Activated T-cell treated with anti-CD3 and anti-CD28 coated beads, Interleukin-2, amount 50 U/mL, for 72 hours (primary cell): ENCODE data around the gene DOK3. TPM values are rescaled to one million over a fixed set of nuclear protein-coding genes. Genes with fewer than 3 reads are reported as not detected.

Experiments used
- ATAC-seq, 2 donors: fragments of 150-1000 bp; cut with Tn5 transposase; replicated peaks in 1 of 2; 2 replicates each; pipeline ENCODE4 v1.10.0; 2021; ENCODE audit warnings: moderate library complexity in 2 of 2, mild to moderate bottlenecking in 1 of 2
- DNase-seq, 2 donors: peaks; one replicate each; pipeline ENCODE4 v3.0.0; 2021 to 2022; ENCODE audit warnings: mixed read lengths in 1 of 2
- H3K27ac Mint-ChIP-seq: one replicate; pipeline ENCODE4 v1.8.0; 2022; ENCODE audit warnings: mild to moderate bottlenecking, moderate library complexity, mixed read lengths
- H3K27me3 Mint-ChIP-seq: one replicate; pipeline ENCODE4 v1.8.0; 2022; ENCODE audit warnings: low read depth, mixed read lengths
- H3K36me3 Mint-ChIP-seq, 2 donors: one replicate each; pipeline ENCODE4 v1.8.0; 2022; ENCODE audit warnings: mixed read lengths in 2 of 2, mild to moderate bottlenecking in 1 of 2; ENCODE audit not compliant: insufficient read depth in 2 of 2
- H3K4me1 Mint-ChIP-seq: one replicate; pipeline ENCODE4 v1.8.0; 2022; ENCODE audit warnings: low read depth, mixed read lengths
- H3K4me3 Mint-ChIP-seq, 2 donors: one replicate each; pipeline ENCODE4 v1.8.0; 2022; ENCODE audit warnings: mild to moderate bottlenecking in 2 of 2, mixed read lengths in 2 of 2, moderate library complexity in 2 of 2
- H3K9me3 Mint-ChIP-seq, 2 donors: one replicate each; pipeline ENCODE4 v1.8.0; 2022; ENCODE audit warnings: mixed read lengths in 2 of 2
- total RNA-seq, 2 donors: library from RNA; stranded (reverse); gene quantifications; one replicate each; pipeline ENCODE4 v1.2.3, GENCODE V29; 2022

Gene DOK3
- total RNA-seq, 2 donors from 2014 or later = 4.0 to 5.7 TPM

DNA sequence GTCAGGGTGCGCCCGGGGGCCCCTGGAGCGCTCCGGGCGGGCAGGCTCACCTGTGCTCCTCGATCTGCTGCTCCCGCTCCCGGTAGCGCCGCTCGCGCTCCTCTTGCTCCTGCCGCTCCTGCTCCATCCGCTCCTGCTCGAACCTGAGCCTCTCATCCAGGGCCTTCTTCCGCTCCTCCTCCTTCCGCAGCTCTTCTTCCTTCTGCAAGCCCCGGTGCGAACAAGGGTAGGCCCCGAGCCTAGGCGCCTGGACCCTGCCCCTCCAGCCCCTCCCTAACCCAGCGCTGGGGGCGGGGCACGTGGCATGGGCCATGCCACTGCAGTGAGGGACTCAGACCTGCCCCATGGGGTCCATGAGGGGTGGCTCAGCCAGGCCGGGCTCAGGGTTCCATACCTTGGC, 42.8 kb downstream of the DOK3 start:
- H3K4me1 Mint-ChIP-seq = peaks cover 34% of the 10 kb centered on the region
- no peak overlapping the region for H3K4me3 Mint-ChIP-seq
- H3K27me3 Mint-ChIP-seq = no peaks in the 10 kb centered on the region
- no peak for DNase-seq
- no peak for ATAC-seq
- peaks cover 0 to 2% of the 10 kb centered on the region in 2 donors for H3K9me3 Mint-ChIP-seq
- no peak overlapping the region for H3K27ac Mint-ChIP-seq
- H3K36me3 Mint-ChIP-seq = peaks cover 3 to 8% of the 10 kb centered on the region in 2 donors

DNA sequence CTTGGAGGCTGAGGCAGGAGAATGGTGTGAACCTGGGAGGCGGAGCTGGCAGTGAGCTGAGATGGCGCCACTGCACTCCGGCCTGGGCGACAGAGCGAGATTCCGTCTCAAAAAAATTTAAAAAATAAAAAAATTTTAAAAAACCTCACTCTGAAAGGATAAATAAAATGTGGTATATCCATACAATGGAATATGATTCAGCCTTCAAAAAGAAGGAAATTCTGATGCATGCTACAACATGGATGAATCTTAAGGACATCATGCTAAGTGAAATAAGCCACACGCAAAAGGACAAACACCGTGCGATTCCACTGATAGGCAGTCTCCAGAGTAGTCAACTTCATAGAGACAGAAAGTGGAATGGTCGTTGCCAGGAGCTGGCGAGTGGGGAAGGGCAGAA, 44.6 kb downstream of the DOK3 start:
- ATAC-seq = no peak
- Mint-ChIP-seq H3K4me3 (no peak overlapping the region), H3K4me1 (peaks cover 25% of the 10 kb centered on the region), H3K9me3 (peaks cover 0 to 2% of the 10 kb centered on the region in 2 donors), H3K27ac (no peak overlapping the region), H3K36me3 (peaks cover 3 to 10% of the 10 kb centered on the region in 2 donors), H3K27me3 (no peaks in the 10 kb centered on the region)
- DNase-seq = no peak

DNA sequence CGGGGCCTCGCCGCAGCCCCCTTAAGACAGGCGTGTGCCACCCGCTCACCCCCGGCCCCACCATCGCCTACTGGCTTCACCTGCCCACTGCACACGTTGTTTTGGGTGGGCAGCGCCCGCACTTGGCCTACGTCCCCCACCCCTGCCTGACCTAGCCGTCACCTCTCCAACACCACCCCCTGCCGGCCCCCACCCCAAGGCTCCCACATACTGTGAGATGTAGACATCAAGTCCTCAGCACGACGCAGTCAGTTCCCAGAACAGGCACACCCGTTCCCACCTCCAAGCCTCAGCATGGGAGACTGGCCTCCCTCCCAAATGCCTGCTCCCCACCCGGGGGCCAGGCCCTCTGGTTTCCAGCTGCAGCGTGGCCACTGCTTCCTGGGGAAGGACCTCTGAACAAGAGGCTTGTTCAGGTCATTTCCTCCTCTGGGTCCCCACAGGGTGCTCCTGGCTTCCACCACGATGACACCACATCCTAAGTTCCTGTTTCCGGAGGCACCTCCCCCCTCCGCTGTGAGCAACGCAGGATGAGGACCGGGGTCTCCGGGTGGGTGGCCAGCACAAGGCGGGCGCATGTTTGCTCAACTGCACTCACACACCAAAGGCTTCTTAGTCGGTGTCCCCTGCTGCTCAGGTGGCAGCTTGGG, 47.5 kb downstream of the DOK3 start:
- ATAC-seq (no peak), DNase-seq (no peak)
- H3K4me3 Mint-ChIP-seq = peak overlapping the region; percentile 28 to 60

DNA sequence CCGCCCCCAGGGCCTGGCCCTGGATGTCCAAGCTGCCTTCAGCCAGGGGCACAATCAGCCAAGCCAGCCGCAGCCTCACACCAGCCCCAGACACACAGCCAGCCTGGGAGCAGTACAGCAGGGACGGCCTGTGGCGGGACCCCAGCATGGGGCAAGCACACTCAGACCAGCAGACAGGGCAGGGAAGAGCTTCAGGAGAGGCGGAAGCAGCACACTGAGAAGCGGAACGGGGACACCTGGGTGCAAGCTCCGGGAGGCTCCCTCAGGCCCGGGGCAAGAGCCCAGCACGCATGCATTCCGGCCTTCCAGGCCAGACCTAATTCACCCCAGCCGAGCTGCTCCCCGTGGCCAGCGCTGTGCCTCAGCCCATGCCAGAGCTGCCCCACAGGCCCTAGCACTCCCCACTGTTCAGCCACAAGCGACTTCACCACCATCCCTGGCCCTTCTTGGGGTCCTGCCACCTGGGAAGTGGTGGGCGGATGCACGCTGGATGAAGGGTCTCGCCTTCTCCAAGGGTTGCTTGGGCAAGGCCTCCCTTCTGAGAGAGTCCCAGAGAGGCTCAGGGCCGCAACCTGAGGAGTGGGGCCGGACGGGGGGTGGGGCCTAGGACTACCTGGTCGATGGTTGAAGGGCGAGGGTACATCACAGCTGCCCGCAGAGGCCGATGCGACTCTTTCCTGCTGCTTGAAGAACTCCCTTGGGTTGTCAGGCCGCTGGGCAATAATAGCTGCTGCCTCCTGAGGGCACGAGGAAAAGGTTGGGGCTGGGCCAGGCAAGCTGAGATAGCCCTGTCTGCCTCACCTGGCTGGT, 49.6 kb downstream of the DOK3 start:
- H3K27ac Mint-ChIP-seq = no peak overlapping the region
- no peak for DNase-seq
- peaks cover under 1 to 6% of the 10 kb centered on the region in 2 donors for H3K36me3 Mint-ChIP-seq
- no peak for ATAC-seq
- H3K9me3 Mint-ChIP-seq = no peaks in the 10 kb centered on the region
- no peaks in the 10 kb centered on the region for H3K27me3 Mint-ChIP-seq
- H3K4me3 Mint-ChIP-seq = no peak overlapping the region
- peaks cover 33% of the 10 kb centered on the region for H3K4me1 Mint-ChIP-seq

More for the DNA sequence above, 47.5 kb downstream of the DOK3 start:
- Mint-ChIP-seq H3K36me3 (peaks cover 3 to 10% of the 10 kb centered on the region in 2 donors), H3K27ac (no peak overlapping the region), H3K9me3 (peaks cover 0 to 2% of the 10 kb centered on the region in 2 donors), H3K27me3 (no peaks in the 10 kb centered on the region), H3K4me1 (peaks cover 23% of the 10 kb centered on the region)

DNA sequence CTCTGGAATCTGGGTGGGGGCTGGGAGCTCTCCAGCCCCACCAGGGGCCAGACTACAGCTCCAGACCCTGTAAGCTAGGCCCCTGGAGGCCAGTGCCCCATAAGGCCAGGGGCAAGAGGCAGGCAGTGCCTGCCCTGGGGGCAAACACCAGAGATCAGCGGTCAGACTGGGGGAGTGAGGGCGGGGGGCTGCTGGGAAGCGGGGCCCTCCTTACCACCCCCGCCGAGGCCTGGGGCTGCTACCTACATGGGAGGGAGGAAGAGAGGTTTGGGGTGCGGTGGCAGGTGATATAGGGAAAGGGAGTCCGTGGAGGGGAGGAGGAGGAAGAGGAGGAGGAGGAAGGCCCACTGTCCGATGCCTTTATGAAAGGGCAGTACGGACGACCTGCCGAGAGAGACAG, 50.3 kb downstream of the DOK3 start:
- no peak overlapping the region for H3K27ac Mint-ChIP-seq

DNA sequence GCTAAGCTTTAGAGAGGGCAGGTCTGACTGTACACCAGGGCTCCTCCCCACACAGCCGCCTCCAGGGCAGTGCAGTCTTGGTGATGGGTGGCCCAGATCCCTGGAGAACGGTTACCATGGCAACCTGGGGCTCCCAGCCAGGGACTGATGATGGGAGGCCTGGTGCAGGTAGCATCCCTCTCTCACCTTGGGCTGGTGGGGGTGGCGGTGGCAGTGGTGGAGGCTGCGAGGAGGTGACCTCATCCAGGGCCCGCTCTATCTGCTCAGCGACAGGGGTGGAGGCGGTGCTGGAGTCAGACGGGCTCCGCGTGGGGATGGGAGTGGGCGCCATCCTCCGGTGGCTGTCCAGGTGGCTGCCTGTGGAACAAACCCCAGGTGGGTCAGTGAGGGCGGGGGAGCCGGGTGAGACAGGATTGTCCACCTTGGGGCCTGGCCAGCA, 50.7 kb downstream of the DOK3 start:
- ATAC-seq (no peak), DNase-seq (no peak)
- peaks cover 0 to 6% of the 10 kb centered on the region in 2 donors for H3K36me3 Mint-ChIP-seq
- no peaks in the 10 kb centered on the region for H3K9me3 Mint-ChIP-seq
- H3K27ac Mint-ChIP-seq = no peak overlapping the region
- peaks cover 35% of the 10 kb centered on the region for H3K4me1 Mint-ChIP-seq
- no peak overlapping the region for H3K4me3 Mint-ChIP-seq
- H3K27me3 Mint-ChIP-seq = no peaks in the 10 kb centered on the region

More for the DNA sequence above, 50.3 kb downstream of the DOK3 start:
- H3K36me3 Mint-ChIP-seq = peaks cover 0 to 6% of the 10 kb centered on the region in 2 donors
- no peak for DNase-seq
- no peak overlapping the region for H3K4me3 Mint-ChIP-seq
- no peaks in the 10 kb centered on the region for H3K27me3 Mint-ChIP-seq
- no peak for ATAC-seq
- H3K4me1 Mint-ChIP-seq = peaks cover 33% of the 10 kb centered on the region
- H3K9me3 Mint-ChIP-seq = no peaks in the 10 kb centered on the region

DNA sequence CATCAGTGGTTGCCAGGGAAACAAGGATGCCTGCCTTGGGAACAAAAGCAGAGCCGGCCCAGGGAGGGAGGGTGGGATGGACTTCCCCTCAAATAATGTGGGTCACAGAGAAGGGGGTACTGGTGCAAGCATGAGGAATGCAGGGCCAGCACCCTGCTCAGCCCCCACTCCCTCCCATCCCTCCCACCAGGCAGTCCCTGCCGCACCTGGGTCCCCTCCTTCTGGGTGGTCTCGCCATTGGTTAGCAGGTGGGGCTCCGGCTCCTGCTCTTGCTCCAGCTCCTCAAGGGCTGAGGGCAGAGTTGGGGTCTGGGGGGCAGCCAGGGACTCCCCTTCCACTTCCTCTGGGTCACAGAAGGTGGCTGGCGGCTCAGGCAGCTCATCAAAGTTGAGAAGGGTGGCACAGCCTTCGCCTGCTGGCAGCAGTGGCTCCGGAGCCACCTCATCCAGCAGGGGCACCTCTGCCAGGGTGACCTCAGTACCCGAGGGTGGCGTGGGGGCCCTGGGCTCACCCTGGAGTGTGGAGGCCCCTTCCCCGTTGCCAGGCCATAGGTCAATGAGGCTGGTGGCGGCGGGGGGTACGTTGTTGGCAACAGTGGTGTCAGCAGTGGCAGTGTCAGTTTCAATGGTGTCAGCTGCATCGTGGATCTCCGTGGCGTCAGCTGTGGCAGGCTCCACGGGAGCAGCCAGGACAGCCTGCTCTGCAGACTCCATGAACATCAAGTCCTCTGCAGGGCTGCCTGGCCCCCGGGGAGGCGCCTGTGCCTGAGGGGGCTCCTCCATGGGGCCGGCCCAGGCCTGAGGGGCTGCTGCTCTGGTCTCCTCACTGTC, 51.6 kb downstream of the DOK3 start:
- no peaks in the 10 kb centered on the region for H3K27me3 Mint-ChIP-seq
- peaks cover 0 to 6% of the 10 kb centered on the region in 2 donors for H3K36me3 Mint-ChIP-seq
- ATAC-seq = no peak
- no peak overlapping the region for H3K4me3 Mint-ChIP-seq
- DNase-seq = no peak
- peaks cover 42% of the 10 kb centered on the region for H3K4me1 Mint-ChIP-seq
- H3K27ac Mint-ChIP-seq = no peak overlapping the region
- no peaks in the 10 kb centered on the region for H3K9me3 Mint-ChIP-seq

DNA sequence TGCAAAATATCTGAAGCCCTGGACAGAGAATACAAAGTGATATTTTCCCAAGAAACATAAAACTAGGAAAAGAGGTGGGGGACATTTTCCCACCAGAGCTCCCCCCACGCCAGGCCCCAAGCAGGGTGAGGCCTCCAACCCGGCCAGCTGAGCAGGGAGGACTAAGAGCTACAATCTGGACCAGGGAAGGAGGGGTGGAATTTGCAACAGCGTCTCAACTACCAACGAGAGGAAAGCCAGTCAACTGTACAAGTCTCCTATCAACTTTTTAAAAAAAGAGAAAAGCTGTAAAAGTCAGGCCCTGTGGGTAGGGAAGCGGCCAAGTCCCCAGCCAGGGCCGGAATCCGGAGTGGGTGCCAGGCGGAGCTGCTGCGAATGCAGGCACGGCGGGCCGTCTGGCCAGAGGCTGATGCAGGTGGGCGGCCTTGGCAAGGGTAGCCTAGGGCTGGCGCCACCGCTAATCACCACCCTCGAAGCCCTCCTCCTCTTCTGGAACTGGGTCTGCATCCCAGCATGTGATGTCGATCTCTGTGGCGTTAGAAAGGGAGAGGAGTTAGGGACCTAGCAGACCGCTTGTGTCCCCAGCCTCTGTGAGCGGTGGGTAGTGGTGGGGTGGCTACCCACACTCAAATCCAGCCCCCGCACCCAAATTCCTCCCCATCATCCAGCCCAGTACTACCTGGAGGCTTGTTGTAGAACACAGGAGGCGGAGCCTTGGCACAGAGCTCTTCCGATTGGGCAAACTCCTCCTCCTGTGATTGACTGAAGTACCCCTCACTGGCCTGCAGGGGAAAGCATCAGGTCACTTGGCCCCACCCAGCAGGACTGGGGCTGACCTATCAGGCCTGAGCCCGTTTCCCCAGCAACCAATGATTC, 52.4 kb downstream of the DOK3 start:
- ATAC-seq = peak; percentile 24 to 34
- Mint-ChIP-seq H3K36me3 (peaks cover 0 to 6% of the 10 kb centered on the region in 2 donors), H3K27me3 (no peaks in the 10 kb centered on the region), H3K4me1 (peaks cover 39% of the 10 kb centered on the region), H3K4me3 (peak overlapping the region; percentile 27 to 32), H3K27ac (peak overlapping the region; percentile 42), H3K9me3 (no peaks in the 10 kb centered on the region)
- peak; percentile 74 to 79 for DNase-seq

DNA sequence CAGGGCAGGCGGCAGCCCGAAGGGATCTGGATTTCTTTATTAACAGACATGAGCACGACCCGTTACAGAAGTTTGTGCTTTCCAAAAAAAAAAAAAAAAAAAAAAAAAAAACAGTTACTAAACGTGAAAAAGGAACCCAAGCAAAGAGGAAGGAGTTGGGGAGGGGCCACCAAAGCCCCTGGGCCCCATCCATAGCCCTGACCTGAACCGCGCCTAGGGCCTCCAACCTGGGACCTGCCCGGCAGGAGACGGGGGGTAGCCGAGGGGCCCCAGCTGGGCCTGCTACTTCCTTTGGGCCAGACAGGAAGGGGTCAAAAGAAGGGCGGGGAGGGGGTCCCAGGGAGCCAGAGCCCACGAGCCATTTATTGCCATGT, 53.0 kb downstream of the DOK3 start:
- Mint-ChIP-seq H3K4me3 (peak overlapping the region; percentile 80 to 86), H3K36me3 (peaks cover 0 to 5% of the 10 kb centered on the region in 2 donors), H3K27ac (no peak overlapping the region), H3K4me1 (peaks cover 36% of the 10 kb centered on the region), H3K9me3 (no peaks in the 10 kb centered on the region), H3K27me3 (no peaks in the 10 kb centered on the region)
- no peak for DNase-seq
- no peak for ATAC-seq

DNA sequence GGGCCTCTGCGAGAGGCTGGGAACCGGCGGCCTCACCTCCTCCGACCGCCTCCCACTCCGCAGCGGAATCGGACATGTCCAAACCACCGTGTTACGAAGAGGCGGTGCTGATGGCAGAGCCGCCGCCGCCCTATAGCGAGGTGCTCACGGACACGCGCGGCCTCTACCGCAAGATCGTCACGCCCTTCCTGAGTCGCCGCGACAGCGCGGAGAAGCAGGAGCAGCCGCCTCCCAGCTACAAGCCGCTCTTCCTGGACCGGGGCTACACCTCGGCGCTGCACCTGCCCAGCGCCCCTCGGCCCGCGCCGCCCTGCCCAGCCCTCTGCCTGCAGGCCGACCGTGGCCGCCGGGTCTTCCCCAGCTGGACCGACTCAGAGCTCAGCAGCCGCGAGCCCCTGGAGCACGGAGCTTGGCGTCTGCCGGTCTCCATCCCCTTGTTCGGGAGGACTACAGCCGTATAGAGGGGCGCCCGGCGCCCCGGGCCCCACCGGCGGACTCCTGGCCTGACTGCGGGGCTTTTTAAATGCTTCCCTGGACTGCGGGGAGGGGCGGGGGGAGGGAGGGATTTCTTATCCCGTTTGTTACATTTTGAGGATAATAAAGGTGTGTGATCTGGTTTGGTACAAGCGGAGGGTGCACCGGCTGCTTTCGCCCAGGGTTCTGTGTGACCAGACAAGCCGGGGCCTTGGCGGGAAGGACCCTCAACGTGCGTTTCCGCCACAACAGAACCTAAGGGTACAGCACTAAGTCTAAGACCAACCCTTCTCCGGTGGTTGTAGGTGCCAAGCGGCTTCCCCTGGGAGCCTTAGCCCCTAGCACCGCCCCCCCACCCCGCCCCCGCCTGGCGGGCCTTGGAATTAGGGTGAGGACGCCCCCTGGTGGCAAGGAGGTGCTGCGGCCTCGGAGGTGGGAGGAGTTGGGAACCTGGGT, 53.7 kb downstream of the DOK3 start:
- ATAC-seq (peak; percentile 34 to 38), DNase-seq (peak; percentile 90 to 93)
- peak overlapping the region; percentile 83 for H3K27ac Mint-ChIP-seq
- peaks cover 34% of the 10 kb centered on the region for H3K4me1 Mint-ChIP-seq
- H3K36me3 Mint-ChIP-seq = peaks cover 0 to 3% of the 10 kb centered on the region in 2 donors
- peak overlapping the region; percentile 80 to 86 for H3K4me3 Mint-ChIP-seq
- no peaks in the 10 kb centered on the region for H3K9me3 Mint-ChIP-seq
- no peaks in the 10 kb centered on the region for H3K27me3 Mint-ChIP-seq

DNA sequence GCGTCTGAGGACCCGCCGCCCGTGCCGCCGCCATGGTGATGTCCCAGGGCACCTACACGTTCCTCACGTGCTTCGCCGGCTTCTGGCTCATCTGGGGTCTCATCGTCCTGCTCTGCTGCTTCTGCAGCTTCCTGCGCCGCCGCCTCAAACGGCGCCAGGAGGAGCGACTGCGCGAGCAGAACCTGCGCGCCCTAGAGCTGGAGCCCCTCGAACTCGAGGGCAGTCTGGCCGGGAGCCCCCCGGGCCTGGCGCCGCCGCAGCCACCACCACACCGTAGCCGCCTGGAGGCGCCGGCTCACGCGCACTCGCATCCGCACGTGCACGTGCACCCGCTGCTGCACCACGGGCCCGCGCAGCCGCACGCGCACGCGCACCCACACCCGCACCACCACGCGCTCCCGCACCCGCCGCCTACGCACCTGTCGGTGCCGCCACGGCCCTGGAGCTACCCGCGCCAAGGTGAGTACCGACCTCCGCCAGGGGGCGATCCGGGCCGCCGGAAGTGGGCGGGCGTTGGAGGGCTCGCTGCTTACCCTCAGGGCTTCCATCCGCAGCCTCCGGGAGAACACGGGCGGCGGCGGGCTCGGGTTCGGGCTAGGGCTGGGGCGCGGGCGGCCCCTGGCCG, 54.5 kb downstream of the DOK3 start:
- no peaks in the 10 kb centered on the region for H3K27me3 Mint-ChIP-seq
- peak overlapping the region; percentile 80 to 86 for H3K4me3 Mint-ChIP-seq
- H3K9me3 Mint-ChIP-seq = no peaks in the 10 kb centered on the region
- peaks cover 0 to 3% of the 10 kb centered on the region in 2 donors for H3K36me3 Mint-ChIP-seq
- ATAC-seq = peak; percentile 67
- H3K4me1 Mint-ChIP-seq = peaks cover 34% of the 10 kb centered on the region
- H3K27ac Mint-ChIP-seq = no peak overlapping the region
- DNase-seq = peak; percentile 96
